ENCODE data around the gene FHOD3. TPM values are rescaled to one million over a fixed set of nuclear protein-coding genes. Genes with fewer than 3 reads are reported as not detected.

FHOD3 gene
- total RNA-seq, 1 donor, result 3.0 TPM

DNA sequence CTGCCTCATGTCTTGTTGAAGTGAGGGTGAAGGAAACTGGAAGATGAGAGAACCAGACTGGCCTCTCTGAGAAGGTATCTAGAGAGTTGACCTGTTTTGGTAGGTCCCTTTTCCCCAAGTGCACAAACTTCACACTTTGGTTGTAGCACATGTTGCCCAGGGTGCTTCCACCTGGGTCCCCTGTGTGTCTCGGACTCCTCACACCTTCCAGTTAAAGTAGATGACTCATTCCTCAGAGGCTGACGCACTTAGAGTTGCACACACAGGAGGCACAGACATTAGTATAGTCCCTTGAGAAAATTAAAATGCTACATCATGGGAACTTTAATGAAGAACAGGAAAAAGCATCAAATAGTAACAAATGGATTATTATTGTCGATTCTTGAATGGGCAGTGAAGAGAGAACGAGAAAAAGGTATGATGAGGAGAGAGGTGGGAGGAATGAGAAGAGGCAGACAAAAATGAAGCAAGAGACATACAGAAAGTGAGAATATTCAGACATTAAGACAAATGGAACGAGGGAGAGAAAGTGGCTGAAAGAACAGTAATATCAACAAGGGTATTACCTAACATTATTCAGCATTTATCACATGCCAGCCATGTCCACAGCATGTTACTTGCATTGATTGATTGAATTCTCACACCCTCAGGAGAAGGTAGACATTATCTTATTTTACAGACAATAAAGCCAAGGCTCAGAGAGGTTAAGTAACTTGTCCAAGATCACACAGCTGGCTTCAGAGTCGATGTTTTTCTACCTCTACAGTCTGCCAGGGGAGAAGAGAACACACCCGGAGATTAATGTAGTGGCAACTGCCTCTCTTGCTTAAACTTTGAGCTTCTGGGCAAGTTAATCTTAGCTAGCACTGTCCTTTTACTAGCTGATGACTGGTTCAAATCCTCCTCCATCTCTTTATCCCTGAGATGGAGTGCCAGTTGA lies 68.6 kb downstream of the FHOD3 start:
- no peak for DNase-seq (ENCODE audit: low read depth)
- H3K4me3 ChIP-seq (ENCODE audit: low read depth, low read length), result no peak overlapping the region
- no peak for TF ChIP-seq CTCF (IDR thresholded peaks at IDR 0.05; ENCODE audit: insufficient read depth, low read length)

GRCh38 chr18:36366994-36367839 lies 69.7 kb downstream of the FHOD3 start:
- no peak overlapping the region for H3K4me3 ChIP-seq (ENCODE audit: low read depth, low read length)
- TF ChIP-seq CTCF (IDR thresholded peaks at IDR 0.05; ENCODE audit: insufficient read depth, low read length), result no peak
- no peak for DNase-seq (ENCODE audit: low read depth)

DNA sequence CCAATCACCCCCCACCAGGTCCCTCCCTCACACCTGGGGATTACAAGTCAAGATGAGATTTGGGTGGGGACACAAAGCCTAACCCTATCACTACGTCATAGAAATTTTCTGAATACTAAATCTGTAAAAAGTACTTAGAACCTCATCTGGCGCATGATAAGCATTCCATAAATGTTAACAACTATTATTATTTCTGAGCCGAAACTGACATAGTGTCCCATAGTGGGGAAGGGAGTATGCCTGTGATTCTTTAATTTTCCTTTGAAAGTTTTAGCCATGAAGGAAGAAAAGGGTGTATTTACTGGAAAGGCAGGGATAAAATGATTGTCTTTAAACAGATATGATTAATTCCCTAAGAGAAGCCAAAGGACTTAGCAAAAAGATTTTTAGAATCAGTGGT lies 71.4 kb downstream of the FHOD3 start:
- DNase-seq (ENCODE audit: low read depth), result no peak
- no peak overlapping the region for H3K4me3 ChIP-seq (ENCODE audit: low read depth, low read length)
- no peak for TF ChIP-seq CTCF (IDR thresholded peaks at IDR 0.05; ENCODE audit: insufficient read depth, low read length)

GRCh38 chr18:36372903-36373311 lies 75.4 kb downstream of the FHOD3 start:
- DNase-seq (ENCODE audit: low read depth), result peak; percentile 90
- no peak overlapping the region for H3K4me3 ChIP-seq (ENCODE audit: low read depth, low read length)
- TF ChIP-seq CTCF (IDR thresholded peaks at IDR 0.05; ENCODE audit: insufficient read depth, low read length), result peak; percentile 43

DNA sequence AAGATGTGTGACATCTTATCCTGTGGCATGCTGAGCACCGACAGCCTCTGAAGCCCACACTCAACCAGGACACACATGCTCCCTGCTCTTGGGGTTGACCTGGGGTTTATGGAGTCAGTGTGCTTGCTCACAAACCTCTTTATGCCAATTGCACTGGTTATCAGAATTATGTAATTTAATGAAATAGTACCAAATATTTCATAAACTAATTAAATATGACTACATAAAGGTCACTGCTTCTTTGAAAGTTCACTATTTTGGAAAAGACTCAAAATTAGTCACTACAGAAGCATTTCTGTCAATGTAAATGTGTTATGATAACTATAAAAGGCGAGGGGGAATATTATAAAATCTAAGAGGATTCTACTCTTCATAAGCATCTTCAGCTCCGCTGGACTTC lies 76.7 kb downstream of the FHOD3 start:
- TF ChIP-seq CTCF (IDR thresholded peaks at IDR 0.05; ENCODE audit: insufficient read depth, low read length), result no peak
- no peak overlapping the region for H3K4me3 ChIP-seq (ENCODE audit: low read depth, low read length)
- DNase-seq (ENCODE audit: low read depth), result peak; percentile 20

DNA sequence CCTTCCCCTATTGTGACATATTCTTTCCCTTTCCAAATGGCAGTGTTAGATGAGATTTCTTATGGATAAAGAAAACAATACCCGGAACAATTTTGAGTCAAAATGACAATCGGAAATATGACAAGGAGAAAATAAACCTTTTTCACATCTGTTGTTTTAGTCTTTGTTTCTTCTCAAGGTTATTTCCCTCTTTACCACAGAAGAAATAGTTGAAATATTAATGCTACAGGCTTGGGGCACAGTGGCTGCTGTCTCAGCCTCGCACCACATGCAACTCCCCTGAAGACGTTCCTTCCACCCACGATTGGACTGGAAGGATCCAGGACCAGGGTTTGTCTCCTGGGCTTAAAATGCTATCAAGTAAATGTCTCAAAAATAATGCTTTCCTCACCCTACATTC lies 77.6 kb downstream of the FHOD3 start:
- no peak for TF ChIP-seq CTCF (IDR thresholded peaks at IDR 0.05; ENCODE audit: insufficient read depth, low read length)
- DNase-seq (ENCODE audit: low read depth), result no peak

More for the DNA sequence above, 77.6 kb downstream of the FHOD3 start:
- no peak overlapping the region for H3K4me3 ChIP-seq (ENCODE audit: low read depth, low read length)
